Lung (tissue), 12 donors: Measurements from ENCODE around the gene FILIP1L. TPM values are rescaled to one million over a fixed set of nuclear protein-coding genes. Genes with fewer than 3 reads are reported as not detected.

Experiments
- ATAC-seq: fragments of 200-7000 bp; cut with Tn5 transposase; one replicate; pipeline ENCODE4 v1.9.1; 2020; ENCODE audit warnings: moderate number of reproducible peaks; ENCODE audit not compliant: insufficient read depth, low FRiP score
- DNase-seq, 3 donors: peaks; one replicate each; pipeline ENCODE4 v3.0.0-alpha.2; 2013 to 2017
- H3K27ac ChIP-seq, 2 donors: one replicate each; pipeline ENCODE4 v1.5.1; 2013; ENCODE audit warnings: mild to moderate bottlenecking in 2 of 2, moderate library complexity in 2 of 2, control low read depth in 1 of 2, inconsistent platforms in 1 of 2, low read depth in 1 of 2, low read length in 1 of 2
- H3K27me3 ChIP-seq, 3 donors: one replicate each; pipeline ENCODE4 v1.5.1; 2013; ENCODE audit warnings: low read length in 2 of 3; ENCODE audit not compliant: control insufficient read depth in 3 of 3, insufficient read depth in 3 of 3
- H3K36me3 ChIP-seq, 4 donors: one replicate each; pipeline ENCODE4 v1.5.1; 2013; ENCODE audit warnings: low read length in 4 of 4, mild to moderate bottlenecking in 1 of 4, moderate library complexity in 1 of 4; ENCODE audit not compliant: control insufficient read depth in 4 of 4, insufficient read depth in 4 of 4
- H3K4me1 ChIP-seq, 5 donors: one replicate each; pipeline ENCODE4 v1.5.1; 2013; ENCODE audit warnings: low read length in 5 of 5, mild to moderate bottlenecking in 2 of 5, moderate library complexity in 1 of 5; ENCODE audit not compliant: control insufficient read depth in 5 of 5, insufficient read depth in 5 of 5
- H3K4me3 ChIP-seq: one replicate; pipeline ENCODE4 v1.5.1; 2013; ENCODE audit warnings: mild to moderate bottlenecking, control low read depth, moderate library complexity
- H3K9ac ChIP-seq, 2 donors: one replicate each; pipeline ENCODE4 v1.5.1; 2013; ENCODE audit warnings: low read length in 2 of 2, control low read depth in 1 of 2; ENCODE audit not compliant: insufficient read depth in 1 of 2
- H3K9me3 ChIP-seq, 4 donors: one replicate each; pipeline ENCODE4 v1.5.1; 2013; ENCODE audit warnings: low read length in 3 of 4, mild to moderate bottlenecking in 1 of 4, moderate library complexity in 1 of 4; ENCODE audit not compliant: control insufficient read depth in 4 of 4, insufficient read depth in 3 of 4
- WGBS, 2 donors: extraction: QIAGEN DNeasy Blood & Tissue Kit; methylation state at CpG; one replicate each; pipeline ENCODE4 v1.1.7; 2013; 5-methylcytosine and 5-hydroxymethylcytosine counted together
- polyA plus RNA-seq, 2 donors: library from polyadenylated mRNA; stranded (reverse); fragments of 200-250 nt; gene quantifications; one replicate each; pipeline ENCODE4 v1.2.1, GENCODE V29; 2013
- total RNA-seq, 2 donors: library from RNA; depleted of rRNA in 1 of 2; stranded (reverse); fragments of >200 nt in 1 of 2; gene quantifications; one replicate each; pipeline ENCODE4 v1.2.1, GENCODE V29; 2014 to 2021
- TF ChIP-seq, protein P1 (sequence below): IDR thresholded peaks from 2 replicates; pipeline ENCODE4 v1.5.1; 2012; ENCODE audit warnings: mild to moderate bottlenecking; ENCODE audit errors: control extremely low read depth, extremely low read depth
- donor health status: control.
- donor health status: control.
- donor health status: Bipolar disorder and iron deficiency.
- donor health status: healthy.
- donor health status: DM: yes; HTN: yes; CAD: no.

FILIP1L gene
- total and polyA plus RNA-seq, 4 donors, result 8.3 to 27.8 (median 22.5) TPM

DNA sequence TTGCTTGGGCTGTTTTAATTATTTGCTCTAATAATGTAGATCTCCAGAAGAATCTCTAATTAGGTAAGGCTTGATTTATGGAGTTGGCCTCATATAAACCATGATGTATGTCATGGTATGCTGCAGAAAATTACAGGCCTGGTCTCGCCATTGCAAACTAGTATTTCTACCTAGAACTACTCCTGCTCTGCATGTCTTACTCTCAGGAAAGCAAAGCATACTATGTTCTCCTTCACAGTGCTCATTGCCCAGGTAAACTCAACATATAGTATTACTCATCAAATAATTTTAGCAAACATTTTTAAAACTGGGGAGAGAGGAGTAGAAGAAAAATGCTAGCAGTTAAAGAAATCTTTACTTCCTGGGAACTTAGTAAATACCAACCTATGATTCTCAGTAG, 90.7 kb downstream of the FILIP1L start:
- DNase-seq (no peak), ATAC-seq (no peak)
- 93 to 95% methylated on average over 1 of the region's 1 CpG for WGBS, 2 donors
- peaks cover 0 to 4% (median 0%) of the 10 kb centered on the region in 4 donors for H3K36me3 ChIP-seq
- no peaks in the 10 kb centered on the region for H3K9me3 ChIP-seq
- H3K4me1 ChIP-seq, result no peaks in the 10 kb centered on the region
- H3K4me3 ChIP-seq, result no peak overlapping the region
- TF ChIP-seq, protein P1, sequence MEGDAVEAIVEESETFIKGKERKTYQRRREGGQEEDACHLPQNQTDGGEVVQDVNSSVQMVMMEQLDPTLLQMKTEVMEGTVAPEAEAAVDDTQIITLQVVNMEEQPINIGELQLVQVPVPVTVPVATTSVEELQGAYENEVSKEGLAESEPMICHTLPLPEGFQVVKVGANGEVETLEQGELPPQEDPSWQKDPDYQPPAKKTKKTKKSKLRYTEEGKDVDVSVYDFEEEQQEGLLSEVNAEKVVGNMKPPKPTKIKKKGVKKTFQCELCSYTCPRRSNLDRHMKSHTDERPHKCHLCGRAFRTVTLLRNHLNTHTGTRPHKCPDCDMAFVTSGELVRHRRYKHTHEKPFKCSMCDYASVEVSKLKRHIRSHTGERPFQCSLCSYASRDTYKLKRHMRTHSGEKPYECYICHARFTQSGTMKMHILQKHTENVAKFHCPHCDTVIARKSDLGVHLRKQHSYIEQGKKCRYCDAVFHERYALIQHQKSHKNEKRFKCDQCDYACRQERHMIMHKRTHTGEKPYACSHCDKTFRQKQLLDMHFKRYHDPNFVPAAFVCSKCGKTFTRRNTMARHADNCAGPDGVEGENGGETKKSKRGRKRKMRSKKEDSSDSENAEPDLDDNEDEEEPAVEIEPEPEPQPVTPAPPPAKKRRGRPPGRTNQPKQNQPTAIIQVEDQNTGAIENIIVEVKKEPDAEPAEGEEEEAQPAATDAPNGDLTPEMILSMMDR, result no peak
- H3K9ac ChIP-seq, result no peak overlapping the region
- H3K27me3 ChIP-seq, result no peaks in the 10 kb centered on the region
- H3K27ac ChIP-seq, result no peak overlapping the region

DNA sequence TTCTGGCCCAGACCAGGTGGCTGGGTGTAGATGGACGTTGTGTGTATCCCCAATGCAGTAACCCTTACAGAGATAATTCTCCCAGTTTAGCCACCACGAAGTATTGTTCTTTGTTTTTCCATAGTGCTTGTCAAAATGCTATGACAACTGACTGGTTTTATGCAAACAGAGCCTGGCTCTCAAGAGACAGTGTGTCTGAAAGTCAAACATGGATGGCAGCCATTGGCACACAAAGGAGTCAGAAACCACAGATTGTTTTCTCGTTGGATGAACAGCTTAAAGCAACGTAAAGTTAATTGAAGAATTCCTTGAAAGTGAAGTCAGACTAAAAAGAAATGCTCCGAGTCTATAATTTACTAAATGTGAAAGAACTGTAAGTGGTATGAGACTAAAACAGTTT, 91.2 kb downstream of the FILIP1L start:
- no peak for ATAC-seq
- no peaks in the 10 kb centered on the region for H3K27me3 ChIP-seq
- H3K27ac ChIP-seq, result no peak overlapping the region
- H3K9ac ChIP-seq, result no peak overlapping the region
- DNase-seq, result no peak
- 70 to 84% methylated on average over 5 of the region's 5 CpGs for WGBS, 2 donors
- H3K9me3 ChIP-seq, result no peaks in the 10 kb centered on the region
- H3K36me3 ChIP-seq, result peaks cover 0 to 4% (median 0%) of the 10 kb centered on the region in 4 donors
- H3K4me3 ChIP-seq, result no peak overlapping the region
- TF ChIP-seq, protein P1, result no peak
- no peaks in the 10 kb centered on the region for H3K4me1 ChIP-seq

GRCh38 chr3:100022506-100022905, 91.8 kb downstream of the FILIP1L start:
- no peak for ATAC-seq
- no peaks in the 10 kb centered on the region for H3K4me1 ChIP-seq
- H3K27me3 ChIP-seq, result no peaks in the 10 kb centered on the region
- DNase-seq, result no peak
- no peak overlapping the region for H3K9ac ChIP-seq
- H3K4me3 ChIP-seq, result no peak overlapping the region
- H3K9me3 ChIP-seq, result no peaks in the 10 kb centered on the region
- TF ChIP-seq, protein P1, result no peak
- peaks cover 0 to 4% (median 0%) of the 10 kb centered on the region in 4 donors for H3K36me3 ChIP-seq
- no peak overlapping the region for H3K27ac ChIP-seq
